GM12878 (cell line): Measurements from ENCODE around the gene PPHLN1.

Source experiments
- JUND ChIP-seq: IDR thresholded peaks from 2 replicates; pipeline ENCODE4 v1.6.1; 2012; ENCODE audit warnings: low read depth, mild to moderate bottlenecking, low read length, improper control_type of control experiment, moderate library complexity
- KDM1A ChIP-seq: fragments of 200-600 bp; sonication (generic); IDR thresholded peaks from 2 replicates; pipeline ENCODE4 v1.6.1; 2016; ENCODE audit warnings: borderline replicate concordance
- PML ChIP-seq: IDR thresholded peaks from 2 replicates; pipeline ENCODE4 v1.6.1; 2012; ENCODE audit warnings: low read length, inconsistent platforms
- POLR2AphosphoS5 ChIP-seq: IDR thresholded peaks from 2 replicates; pipeline ENCODE4 v1.6.1; 2011; ENCODE audit warnings: mild to moderate bottlenecking, low read length, inconsistent platforms
- RELA ChIP-seq: fragments of 450-650 bp; IDR thresholded peaks from 2 replicates; pipeline ENCODE4 v1.8.0; 2014; ENCODE audit warnings: borderline replicate concordance; ENCODE audit not compliant: partially characterized antibody
- SMC3 ChIP-seq: IDR thresholded peaks from 2 replicates; pipeline ENCODE4 v1.6.1; 2011; ENCODE audit warnings: low read length, improper control_type of control experiment, borderline replicate concordance
- TF ChIP-seq, protein P1 (sequence below), 3 experiments: IDR thresholded peaks in 2 of 3; conservative IDR thresholded peaks in 1 of 3; 2 replicates each; pipeline ENCODE4 v1.5.1; 2011; ENCODE audit warnings: low read depth in 3 of 3, low read length in 3 of 3, mild to moderate bottlenecking in 3 of 3, control low read depth in 2 of 3, moderate library complexity in 2 of 3, inconsistent platforms in 1 of 3, mixed read lengths in 1 of 3; ENCODE audit not compliant: control insufficient read depth in 2 of 3, insufficient read depth in 1 of 3; ENCODE audit errors: extremely low read depth in 1 of 3
- TF ChIP-seq, protein P2 (sequence below): fragments of 450-650 bp; IDR thresholded peaks from 2 replicates; pipeline ENCODE4 v1.6.1; 2017; ENCODE audit warnings: low read depth, mild to moderate bottlenecking, moderate library complexity
- TF ChIP-seq, protein P3 (sequence below): fragments of 450-650 bp; conservative IDR thresholded peaks from 2 replicates; pipeline ENCODE4 v1.6.1; 2017; ENCODE audit warnings: mild to moderate bottlenecking, moderate library complexity

GRCh38 chr12:42360747-42361403, 34.9 kb downstream of the PPHLN1 start:
- TF ChIP-seq JUND: no peak
- no peak for TF ChIP-seq RELA
- TF ChIP-seq, protein P1, sequence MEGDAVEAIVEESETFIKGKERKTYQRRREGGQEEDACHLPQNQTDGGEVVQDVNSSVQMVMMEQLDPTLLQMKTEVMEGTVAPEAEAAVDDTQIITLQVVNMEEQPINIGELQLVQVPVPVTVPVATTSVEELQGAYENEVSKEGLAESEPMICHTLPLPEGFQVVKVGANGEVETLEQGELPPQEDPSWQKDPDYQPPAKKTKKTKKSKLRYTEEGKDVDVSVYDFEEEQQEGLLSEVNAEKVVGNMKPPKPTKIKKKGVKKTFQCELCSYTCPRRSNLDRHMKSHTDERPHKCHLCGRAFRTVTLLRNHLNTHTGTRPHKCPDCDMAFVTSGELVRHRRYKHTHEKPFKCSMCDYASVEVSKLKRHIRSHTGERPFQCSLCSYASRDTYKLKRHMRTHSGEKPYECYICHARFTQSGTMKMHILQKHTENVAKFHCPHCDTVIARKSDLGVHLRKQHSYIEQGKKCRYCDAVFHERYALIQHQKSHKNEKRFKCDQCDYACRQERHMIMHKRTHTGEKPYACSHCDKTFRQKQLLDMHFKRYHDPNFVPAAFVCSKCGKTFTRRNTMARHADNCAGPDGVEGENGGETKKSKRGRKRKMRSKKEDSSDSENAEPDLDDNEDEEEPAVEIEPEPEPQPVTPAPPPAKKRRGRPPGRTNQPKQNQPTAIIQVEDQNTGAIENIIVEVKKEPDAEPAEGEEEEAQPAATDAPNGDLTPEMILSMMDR (IDR thresholded peaks at IDR 0.05 in 2 of 3, conservative IDR thresholded peaks at IDR 0.05 in 1 of 3; ENCODE audit: control insufficient read depth in 2 of 3, extremely low read depth in 1 of 3, insufficient read depth in 1 of 3, low read depth in 3 of 3, low read length in 3 of 3): no peak
- TF ChIP-seq KDM1A: no peak
- no peak for TF ChIP-seq SMC3
- TF ChIP-seq, protein P2, sequence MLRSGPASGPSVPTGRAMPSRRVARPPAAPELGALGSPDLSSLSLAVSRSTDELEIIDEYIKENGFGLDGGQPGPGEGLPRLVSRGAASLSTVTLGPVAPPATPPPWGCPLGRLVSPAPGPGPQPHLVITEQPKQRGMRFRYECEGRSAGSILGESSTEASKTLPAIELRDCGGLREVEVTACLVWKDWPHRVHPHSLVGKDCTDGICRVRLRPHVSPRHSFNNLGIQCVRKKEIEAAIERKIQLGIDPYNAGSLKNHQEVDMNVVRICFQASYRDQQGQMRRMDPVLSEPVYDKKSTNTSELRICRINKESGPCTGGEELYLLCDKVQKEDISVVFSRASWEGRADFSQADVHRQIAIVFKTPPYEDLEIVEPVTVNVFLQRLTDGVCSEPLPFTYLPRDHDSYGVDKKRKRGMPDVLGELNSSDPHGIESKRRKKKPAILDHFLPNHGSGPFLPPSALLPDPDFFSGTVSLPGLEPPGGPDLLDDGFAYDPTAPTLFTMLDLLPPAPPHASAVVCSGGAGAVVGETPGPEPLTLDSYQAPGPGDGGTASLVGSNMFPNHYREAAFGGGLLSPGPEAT: no peak
- no peak for TF ChIP-seq POLR2AphosphoS5
- no peak for TF ChIP-seq PML
- TF ChIP-seq, protein P3, sequence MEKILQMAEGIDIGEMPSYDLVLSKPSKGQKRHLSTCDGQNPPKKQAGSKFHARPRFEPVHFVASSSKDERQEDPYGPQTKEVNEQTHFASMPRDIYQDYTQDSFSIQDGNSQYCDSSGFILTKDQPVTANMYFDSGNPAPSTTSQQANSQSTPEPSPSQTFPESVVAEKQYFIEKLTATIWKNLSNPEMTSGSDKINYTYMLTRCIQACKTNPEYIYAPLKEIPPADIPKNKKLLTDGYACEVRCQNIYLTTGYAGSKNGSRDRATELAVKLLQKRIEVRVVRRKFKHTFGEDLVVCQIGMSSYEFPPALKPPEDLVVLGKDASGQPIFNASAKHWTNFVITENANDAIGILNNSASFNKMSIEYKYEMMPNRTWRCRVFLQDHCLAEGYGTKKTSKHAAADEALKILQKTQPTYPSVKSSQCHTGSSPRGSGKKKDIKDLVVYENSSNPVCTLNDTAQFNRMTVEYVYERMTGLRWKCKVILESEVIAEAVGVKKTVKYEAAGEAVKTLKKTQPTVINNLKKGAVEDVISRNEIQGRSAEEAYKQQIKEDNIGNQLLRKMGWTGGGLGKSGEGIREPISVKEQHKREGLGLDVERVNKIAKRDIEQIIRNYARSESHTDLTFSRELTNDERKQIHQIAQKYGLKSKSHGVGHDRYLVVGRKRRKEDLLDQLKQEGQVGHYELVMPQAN: no peak
